IMR-90 (cell line): Measurements from ENCODE around the gene B4GALT5. TPM values are rescaled to one million over a fixed set of nuclear protein-coding genes. Genes with fewer than 3 reads are reported as not detected.

Source experiments
- ATAC-seq: fragments of 200-7000 bp; cut with Tn5 transposase; 2 replicates; pipeline ENCODE4 v1.9.1; 2020; ENCODE audit warnings: low read depth, mild to moderate bottlenecking, moderate library complexity
- BruUV-seq: library from RNA; stranded (reverse); fragments of 400-500 nt; replicated peaks from 2 replicates; lab custom pipeline; 2021; lab: Mats Ljungman, UMichigan
- CTCF ChIA-PET: fragments of 300-600 bp; formaldehyde crosslinking; extraction: SDS; loops from one replicate; lab custom pipeline; 2021; ENCODE audit warnings: antibody characterized with exemption; lab: Yijun Ruan, JAX
- POLR2A ChIA-PET: fragments of 300-600 bp; sonication (Branson Sonifier 250); formaldehyde crosslinking; loops from one replicate; lab custom pipeline; 2022; ENCODE audit warnings: antibody characterized with exemption; ENCODE audit not compliant: unreplicated experiment; lab: Charles Lee
- DNase-seq: peaks from one replicate; pipeline ENCODE4 v3.0.0; 2013
- H2AFZ ChIP-seq: replicated peaks from 2 replicates; pipeline ENCODE3; 2013; ENCODE audit warnings: low read length, mild to moderate bottlenecking; ENCODE audit not compliant: poor library complexity
- H2AK5ac ChIP-seq: 2 replicates; pipeline ENCODE4 v1.6.1; 2013; ENCODE audit warnings: low read depth, low read length, inconsistent platforms
- H2AK9ac ChIP-seq: replicated peaks from 2 replicates; pipeline ENCODE3; 2013; ENCODE audit warnings: mild to moderate bottlenecking, low read depth, low read length, moderate library complexity; ENCODE audit not compliant: poor library complexity
- H2BK120ac ChIP-seq: 2 replicates; pipeline ENCODE4 v1.6.1; 2013; ENCODE audit warnings: low read depth, low read length, inconsistent platforms
- H2BK15ac ChIP-seq: 3 replicates; pipeline ENCODE4 v1.6.1; 2013; ENCODE audit warnings: low read depth, low read length, inconsistent platforms
- H2BK20ac ChIP-seq: 2 replicates; pipeline ENCODE4 v1.6.1; 2013; ENCODE audit warnings: low read depth, mild to moderate bottlenecking, inconsistent platforms, low read length, moderate library complexity
- H2BK5ac ChIP-seq: 2 replicates; pipeline ENCODE4 v1.6.1; 2013; ENCODE audit warnings: mild to moderate bottlenecking, low read depth, low read length, inconsistent platforms; ENCODE audit not compliant: poor library complexity, severe bottlenecking
- H3K14ac ChIP-seq: replicated peaks from 2 replicates; pipeline ENCODE4 v1.6.1; 2013; ENCODE audit warnings: low read depth, low read length, inconsistent platforms
- H3K18ac ChIP-seq: 2 replicates; pipeline ENCODE4 v1.6.1; 2013; ENCODE audit warnings: low read depth, low read length, control low read depth
- H3K23ac ChIP-seq: 2 replicates; pipeline ENCODE4 v1.6.1; 2013; ENCODE audit warnings: low read depth, low read length, inconsistent platforms
- H3K27ac ChIP-seq: 2 replicates; pipeline ENCODE4 v1.5.1; 2013; ENCODE audit warnings: mild to moderate bottlenecking, control low read depth, low read length; ENCODE audit not compliant: insufficient read depth
- H3K27me3 ChIP-seq: 2 replicates; pipeline ENCODE4 v1.6.1; 2013; ENCODE audit warnings: low read length; ENCODE audit not compliant: control insufficient read depth, insufficient read depth
- H3K36me3 ChIP-seq: 2 replicates; pipeline ENCODE4 v1.6.1; 2013; ENCODE audit warnings: low read length, mixed read lengths; ENCODE audit not compliant: control insufficient read depth, insufficient read depth
- H3K4ac ChIP-seq: 2 replicates; pipeline ENCODE4 v1.6.1; 2013; ENCODE audit warnings: low read depth, low read length, inconsistent platforms
- H3K4me1 ChIP-seq: 2 replicates; pipeline ENCODE4 v1.6.1; 2013; ENCODE audit warnings: low read length, mixed read lengths; ENCODE audit not compliant: control insufficient read depth, insufficient read depth
- H3K4me2 ChIP-seq: 2 replicates; pipeline ENCODE4 v1.6.1; 2013; ENCODE audit warnings: low read depth, mild to moderate bottlenecking, control low read depth, low read length, moderate library complexity
- H3K4me3 ChIP-seq: 2 replicates; pipeline ENCODE4 v1.5.1; 2013; ENCODE audit warnings: low read depth, mild to moderate bottlenecking, control low read depth, low read length, moderate library complexity; ENCODE audit not compliant: insufficient read depth
- H3K56ac ChIP-seq: 2 replicates; pipeline ENCODE4 v1.6.1; 2013; ENCODE audit warnings: low read length, inconsistent platforms; ENCODE audit not compliant: insufficient read depth; ENCODE audit errors: extremely low read depth
- H3K79me1 ChIP-seq, 2 experiments: 2 replicates each; pipeline ENCODE4 v1.6.1; 2013; ENCODE audit warnings: low read length in 2 of 2, inconsistent platforms in 1 of 2, low read depth in 1 of 2
- H3K9ac ChIP-seq: 2 replicates; pipeline ENCODE4 v1.6.1; 2013; ENCODE audit warnings: low read depth, low read length, control low read depth
- H3K9me1 ChIP-seq: 2 replicates; pipeline ENCODE4 v1.6.1; 2013; ENCODE audit warnings: low read length, inconsistent platforms; ENCODE audit not compliant: insufficient read depth
- H3K9me3 ChIP-seq: 2 replicates; pipeline ENCODE4 v1.6.1; 2013; ENCODE audit warnings: low read length; ENCODE audit not compliant: control insufficient read depth, insufficient read depth
- H4K20me1 ChIP-seq: 2 replicates; pipeline ENCODE4 v1.6.1; 2013; ENCODE audit warnings: low read length, inconsistent platforms; ENCODE audit not compliant: insufficient read depth
- H4K5ac ChIP-seq: 2 replicates; pipeline ENCODE4 v1.6.1; 2013; ENCODE audit warnings: mild to moderate bottlenecking, low read depth, low read length, control low read depth
- H4K8ac ChIP-seq, 2 experiments: 2 replicates each; pipeline ENCODE4 v1.6.1; 2013; ENCODE audit warnings: low read depth in 2 of 2, low read length in 2 of 2, control low read depth in 1 of 2, inconsistent platforms in 1 of 2
- H4K91ac ChIP-seq: 2 replicates; pipeline ENCODE4 v1.6.1; 2013; ENCODE audit warnings: low read depth, low read length, inconsistent platforms; ENCODE audit not compliant: insufficient read depth
- CEBPB ChIP-seq: IDR thresholded peaks from 2 replicates; pipeline ENCODE4 v1.6.1; 2012; ENCODE audit warnings: low read depth, low read length, improper control_type of control experiment
- CHD1 ChIP-seq: IDR thresholded peaks from 2 replicates; pipeline ENCODE4 v1.6.1; 2012; ENCODE audit warnings: low read depth, low read length, improper control_type of control experiment
- CTCF ChIP-seq: conservative IDR thresholded peaks from 2 replicates; pipeline ENCODE4 v1.5.1; 2012; ENCODE audit warnings: mild to moderate bottlenecking, low read depth, low read length, improper control_type of control experiment
- FOS ChIP-seq: fragments of 150-350 bp; IDR thresholded peaks from 2 replicates; pipeline ENCODE4 v1.6.1; 2016; ENCODE audit warnings: low read depth, low read length
- MAZ ChIP-seq: IDR thresholded peaks from 2 replicates; pipeline ENCODE4 v1.6.1; 2012; ENCODE audit warnings: low read depth, mild to moderate bottlenecking, low read length, improper control_type of control experiment, moderate library complexity, borderline replicate concordance
- MXI1 ChIP-seq: IDR thresholded peaks from 2 replicates; pipeline ENCODE4 v1.6.1; 2012; ENCODE audit warnings: low read depth, mild to moderate bottlenecking, low read length, moderate library complexity, borderline replicate concordance
- POLR2A ChIP-seq: IDR thresholded peaks from 2 replicates; pipeline ENCODE4 v1.6.1; 2012; ENCODE audit warnings: mild to moderate bottlenecking, low read depth, low read length
- RAD21 ChIP-seq: IDR thresholded peaks from 2 replicates; pipeline ENCODE4 v1.6.1; 2012; ENCODE audit warnings: low read length, improper control_type of control experiment
- RCOR1 ChIP-seq: IDR thresholded peaks from 2 replicates; pipeline ENCODE4 v1.6.1; 2012; ENCODE audit warnings: mild to moderate bottlenecking, low read length, improper control_type of control experiment; ENCODE audit not compliant: insufficient replicate concordance
- RFX5 ChIP-seq: IDR thresholded peaks from 2 replicates; pipeline ENCODE4 v1.8.0; 2012; ENCODE audit warnings: low read depth, mild to moderate bottlenecking, low read length, moderate library complexity
- WGBS, 2 experiments: methylation state at CpG; one replicate each; pipeline versions ENCODE4 v1.1.5 to v1.1.7; 2013; ENCODE audit warnings: missing lambda C conversion rate in 2 of 2; ENCODE audit not compliant: insufficient read length in 1 of 2; ENCODE audit errors: extremely low coverage in 2 of 2; 5-methylcytosine and 5-hydroxymethylcytosine counted together
- dilution Hi-C: fragments of 300-500 bp; cut with HindIII; formaldehyde crosslinking; loops from one replicate; pipeline ENCODE4 v1.14.3; 2018; ENCODE audit warnings: low sequenced_read_pairs; ENCODE audit not compliant: unreplicated experiment
- in situ Hi-C: fragments of 300-500 bp; cut with MboI; formaldehyde crosslinking; loops from 3 replicates; pipeline ENCODE4 v1.14.3; 2019; ENCODE audit warnings: low sequenced_read_pairs, inconsistent platforms, mixed read lengths
- intact Hi-C: fragments of 100-400 bp; cut with micrococcal nuclease; formaldehyde crosslinking; loops from 2 replicates; pipeline ENCODE4 v1.10.0; 2022
- polyA plus RNA-seq, 3 experiments: library from polyadenylated mRNA; depleted of rRNA; stranded (reverse); fragments of >200 nt; gene quantifications; 2 replicates each; pipeline ENCODE4 v1.2.3, GENCODE V29; 2012; ENCODE audit warnings: low replicate concordance in 1 of 3
- total RNA-seq: library from RNA; depleted of rRNA; stranded (reverse); fragments of >200 nt; gene quantifications from 2 replicates; pipeline ENCODE4 v1.2.3, GENCODE V29; 2012
- TF ChIP-seq, protein P1 (sequence below): fragments of 150-350 bp; IDR thresholded peaks from 2 replicates; pipeline ENCODE4 v1.6.1; 2017; ENCODE audit warnings: mild to moderate bottlenecking, antibody characterized with exemption, low read length, low read depth

The B4GALT5 gene
- total and polyA plus RNA-seq, 2 of the 4 experiments (the other 2 are of a cell fraction) = 11.3 to 20.4 TPM

DNA sequence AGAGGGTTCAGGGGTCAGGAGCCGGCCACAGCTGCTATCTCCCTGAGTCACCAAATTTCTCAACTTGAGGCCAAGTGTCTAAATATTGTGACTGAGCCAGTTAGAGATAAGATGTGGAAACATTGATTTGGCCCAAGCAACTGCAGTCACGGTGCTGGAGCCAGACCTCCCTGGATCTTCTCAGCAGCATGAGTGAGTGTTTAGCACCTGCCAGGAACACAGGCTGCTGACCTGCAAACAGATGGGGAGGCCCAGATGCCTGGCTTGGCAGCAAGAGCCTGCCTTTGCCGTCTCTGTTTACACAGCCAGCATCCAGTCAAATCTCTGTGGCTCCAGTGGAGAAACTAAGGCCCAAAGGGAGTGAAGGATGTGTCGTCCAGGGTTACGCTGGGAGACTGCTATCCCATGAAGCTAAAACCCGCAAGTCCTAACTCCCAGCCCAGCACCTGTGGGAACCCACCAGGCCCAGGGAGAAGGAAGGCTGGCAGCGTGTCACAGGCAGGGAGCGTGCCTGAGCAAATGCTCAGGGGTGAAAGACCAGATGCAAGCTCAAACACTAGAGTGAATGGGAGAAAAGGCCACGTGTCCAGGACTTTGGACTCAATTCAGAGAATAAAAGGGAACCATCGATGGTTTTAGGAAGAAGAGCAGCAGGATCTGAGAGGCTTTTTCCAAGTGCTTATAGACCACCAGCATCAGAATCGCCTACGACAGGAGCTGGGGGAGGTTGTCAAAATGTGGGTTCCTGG lies 129.8 kb downstream of the B4GALT5 start (continued):
- TF ChIP-seq CTCF = no peak

- Histone ChIP-seq H4K5ac (no peak overlapping the region), H2BK5ac (peak overlapping the region; percentile 45), H2AK9ac (no peak overlapping the region), H2BK120ac (peak overlapping the region; percentile 48; the same call in 1 of the 2 replicates), H3K23ac (no peak overlapping the region), H3K4ac (peak overlapping the region; percentile 42), H3K14ac (no peak overlapping the region), H3K9ac (no peak overlapping the region), H4K20me1 (no peaks in the 10 kb centered on the region), H4K8ac (peak overlapping the region in 1 of 2 experiments; percentile 18; a peak in 2 of 4 replicates), H2BK15ac (0 out of 3 replicates have a peak overlapping the region, but pooled peaks have one; percentile 20), H3K27ac (peak overlapping the region; percentile 24; the same call in 1 of the 2 replicates), H2AK5ac (peak overlapping the region; percentile 51), H4K91ac (peak overlapping the region; percentile 78; the same call in 1 of the 2 replicates), H3K4me1 (peaks cover 47% of the 10 kb centered on the region), H2BK20ac (peak overlapping the region; percentile 59; the same call in 1 of the 2 replicates), H3K4me2 (no peak overlapping the region), H3K56ac (no peak overlapping the region), H3K79me1 (no peaks in the 10 kb centered on the region), H3K36me3 (no peaks in the 10 kb centered on the region), H3K4me3 (no peak overlapping the region), H2AFZ (no peak overlapping the region), H3K9me3 (peaks cover 11% of the 10 kb centered on the region), H3K18ac (peak overlapping the region; percentile 46), H3K9me1 (peaks cover 6% of the 10 kb centered on the region), H3K27me3 (no peaks in the 10 kb centered on the region)
- CTCF ChIA-PET = no interaction called here
- intact Hi-C loops = no loop called here
- in situ Hi-C loops = no loop called here
- no CpG with 5 or more reads among the region's 4 CpGs for WGBS, 2 experiments
- dilution Hi-C loops = no loop called here
- POLR2A ChIA-PET = interaction anchor here (0.5 kb wide), 1 partner anchor 182 kb away, joined by 7 read pairs; no protein-coding TSS in a partner anchor
- ATAC-seq = no peak
- no TSS peak for BruUV-seq
- no peak for DNase-seq
- TF ChIP-seq RCOR1 (no peak), CTCF (no peak), CHD1 (no peak), RFX5 (no peak), CEBPB (no peak), MAZ (no peak), MXI1 (no peak), POLR2A (no peak), RAD21 (no peak), FOS (no peak)
- TF ChIP-seq, protein P1, sequence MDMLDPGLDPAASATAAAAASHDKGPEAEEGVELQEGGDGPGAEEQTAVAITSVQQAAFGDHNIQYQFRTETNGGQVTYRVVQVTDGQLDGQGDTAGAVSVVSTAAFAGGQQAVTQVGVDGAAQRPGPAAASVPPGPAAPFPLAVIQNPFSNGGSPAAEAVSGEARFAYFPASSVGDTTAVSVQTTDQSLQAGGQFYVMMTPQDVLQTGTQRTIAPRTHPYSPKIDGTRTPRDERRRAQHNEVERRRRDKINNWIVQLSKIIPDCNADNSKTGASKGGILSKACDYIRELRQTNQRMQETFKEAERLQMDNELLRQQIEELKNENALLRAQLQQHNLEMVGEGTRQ = no peak
These were observed 130.4 kb downstream of the B4GALT5 start for GRCh38 chr20:49583343-49583668.
